SK-N-SH treated with all-trans-retinoic acid at 6 μM for 48 hours (cell line): Measurements from ENCODE around the gene CA5B.
"Not testable (repeated sequence)": the region's sequence is repeated elsewhere in the genome, so short reads cannot be mapped to it uniquely, and the experiment has no call there.

Experiments used
- ATAC-seq: fragments of 200-7000 bp; cut with Tn5 transposase; 3 replicates; pipeline ENCODE4 v1.9.1; 2020; ENCODE audit warnings: mild to moderate bottlenecking, moderate library complexity
- ARNTL ChIP-seq: fragments of 450-650 bp; formaldehyde crosslinking; IDR thresholded peaks from 2 replicates; pipeline ENCODE4 v1.5.0; 2020; ENCODE audit warnings: low read depth, mild to moderate bottlenecking, moderate library complexity, borderline replicate concordance
- BACH2 ChIP-seq: fragments of 250-450 bp; sonication (Bioruptor Pico); IDR thresholded peaks from 2 replicates; pipeline ENCODE4 v1.9.0; 2021; ENCODE audit warnings: mild to moderate bottlenecking, borderline replicate concordance
- CREB5 ChIP-seq: fragments of 250-450 bp; sonication (Bioruptor Pico); IDR thresholded peaks from 2 replicates; pipeline ENCODE4 v1.5.1; 2020; ENCODE audit warnings: low read depth, mild to moderate bottlenecking, moderate library complexity
- CSDC2 ChIP-seq: fragments of 250-450 bp; sonication (Bioruptor Pico); IDR thresholded peaks from 2 replicates; pipeline ENCODE4 v1.5.0; 2020; ENCODE audit warnings: mild to moderate bottlenecking, moderate library complexity
- CSRNP3 ChIP-seq: fragments of 250-450 bp; sonication (Bioruptor Pico); IDR thresholded peaks from 2 replicates; pipeline ENCODE4 v1.5.1; 2021; ENCODE audit warnings: mild to moderate bottlenecking, moderate library complexity
- ESRRG ChIP-seq: fragments of 250-450 bp; sonication (Bioruptor Pico); IDR thresholded peaks from 2 replicates; pipeline ENCODE4 v1.6.1; 2021; ENCODE audit warnings: mild to moderate bottlenecking
- GLIS3 ChIP-seq: fragments of 250-450 bp; sonication (Bioruptor Pico); IDR thresholded peaks from 2 replicates; pipeline ENCODE4 v1.5.0; 2020; ENCODE audit warnings: mild to moderate bottlenecking, moderate library complexity
- ISL1 ChIP-seq: fragments of 250-450 bp; sonication (Bioruptor Pico); IDR thresholded peaks from 2 replicates; pipeline ENCODE4 v2.1.2; 2022; ENCODE audit warnings: mild to moderate bottlenecking, moderate library complexity
- OSR1 ChIP-seq: fragments of 250-450 bp; sonication (Bioruptor Pico); IDR thresholded peaks from 2 replicates; pipeline ENCODE4 v1.8.0; 2022; ENCODE audit warnings: moderate library complexity, mild to moderate bottlenecking, inconsistent platforms
- POU6F1 ChIP-seq: fragments of 250-450 bp; sonication (Bioruptor Pico); IDR thresholded peaks from 2 replicates; pipeline ENCODE4 v1.8.0; 2021; ENCODE audit warnings: low read depth, mild to moderate bottlenecking, moderate library complexity, borderline replicate concordance
- PPARA ChIP-seq: fragments of 250-450 bp; sonication (Bioruptor Pico); IDR thresholded peaks from 2 replicates; pipeline ENCODE4 v1.5.0; 2020; ENCODE audit warnings: mild to moderate bottlenecking, borderline replicate concordance
- RARB ChIP-seq: fragments of 250-450 bp; sonication (Bioruptor Pico); IDR thresholded peaks from 2 replicates; pipeline ENCODE4 v1.8.0; 2021; ENCODE audit warnings: mild to moderate bottlenecking, moderate library complexity
- SNAI2 ChIP-seq: fragments of 250-450 bp; sonication (Bioruptor Pico); IDR thresholded peaks from 2 replicates; pipeline ENCODE4 v1.5.0; 2020; ENCODE audit warnings: mild to moderate bottlenecking, moderate library complexity
- TCF4 ChIP-seq: fragments of 250-450 bp; sonication (Bioruptor Pico); IDR thresholded peaks from 2 replicates; pipeline ENCODE4 v1.8.0; 2021; ENCODE audit warnings: mild to moderate bottlenecking, moderate library complexity, borderline replicate concordance
- TOX ChIP-seq: fragments of 250-450 bp; sonication (Bioruptor Pico); IDR thresholded peaks from 2 replicates; pipeline ENCODE4 v1.8.0; 2021; ENCODE audit warnings: mild to moderate bottlenecking, moderate library complexity, borderline replicate concordance
- ZC3H10 ChIP-seq: fragments of 250-450 bp; sonication (Bioruptor Pico); IDR thresholded peaks from 2 replicates; pipeline ENCODE4 v1.5.1; 2021; ENCODE audit warnings: mild to moderate bottlenecking, moderate library complexity
- ZFP3 ChIP-seq: fragments of 250-450 bp; sonication (Bioruptor Pico); IDR thresholded peaks from 2 replicates; pipeline ENCODE4 v1.5.0; 2020; ENCODE audit warnings: mild to moderate bottlenecking, moderate library complexity
- ZFP30 ChIP-seq: fragments of 450-650 bp; formaldehyde crosslinking; IDR thresholded peaks from 2 replicates; pipeline ENCODE4 v1.5.0; 2022; ENCODE audit warnings: mild to moderate bottlenecking, moderate library complexity
- ZNF565 ChIP-seq: fragments of 450-650 bp; formaldehyde crosslinking; conservative IDR thresholded peaks from 2 replicates; pipeline ENCODE4 v1.5.0; 2020; ENCODE audit warnings: low read depth, mild to moderate bottlenecking, moderate library complexity
- ZNF70 ChIP-seq: fragments of 450-650 bp; formaldehyde crosslinking; IDR thresholded peaks from 2 replicates; pipeline ENCODE4 v1.5.0; 2020; ENCODE audit warnings: mild to moderate bottlenecking, moderate library complexity
- ZNF8 ChIP-seq: fragments of 450-650 bp; formaldehyde crosslinking; IDR thresholded peaks from 2 replicates; pipeline ENCODE4 v1.5.0; 2020; ENCODE audit warnings: mild to moderate bottlenecking, moderate library complexity
- TF ChIP-seq, protein P1 (sequence below): fragments of 250-450 bp; sonication (Bioruptor Pico); IDR thresholded peaks from 2 replicates; pipeline ENCODE4 v1.8.0; 2020; ENCODE audit warnings: mild to moderate bottlenecking, moderate library complexity, borderline replicate concordance
- TF ChIP-seq, protein P2 (sequence below): fragments of 250-450 bp; sonication (Bioruptor Pico); IDR thresholded peaks from 2 replicates; pipeline ENCODE4 v1.5.0; 2020; ENCODE audit warnings: mild to moderate bottlenecking, moderate library complexity

Gene CA5B

GRCh38 chrX:15702488-15703371 is 35.3 kb upstream of the CA5B start:
- ATAC-seq: no peak; the same call in 2 of the 3 replicates

DNA sequence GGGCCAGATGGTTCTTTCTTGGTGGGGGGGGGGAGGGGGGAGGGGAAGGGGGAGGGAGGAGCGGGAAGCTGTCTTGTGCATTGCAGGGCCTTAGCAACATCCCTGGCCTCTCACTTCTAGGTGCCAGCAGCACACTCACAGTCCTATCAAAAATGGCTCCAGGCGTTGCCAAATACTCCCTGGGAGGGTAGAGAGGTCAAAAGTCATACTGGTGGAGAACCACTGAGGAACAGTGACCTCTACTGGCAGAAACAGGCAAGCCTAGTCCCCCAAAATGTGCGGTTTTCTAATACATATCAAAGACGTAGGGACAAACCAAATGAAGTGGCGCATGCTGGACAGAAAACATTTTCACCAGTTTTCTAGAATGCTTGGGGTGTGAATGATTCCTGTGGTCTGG is 34.3 kb upstream of the CA5B start:
- peak; percentile 69 for ATAC-seq

More at GRCh38 chrX:15702488-15703371, 35.3 kb upstream of the CA5B start:
- TF ChIP-seq ZNF70 (CRISPR knock-in tag): no peak
- TF ChIP-seq TOX (CRISPR knock-in tag): no peak
- TF ChIP-seq CSDC2 (CRISPR knock-in tag): no peak
- TF ChIP-seq ISL1: no peak
- no peak for TF ChIP-seq OSR1 (CRISPR knock-in tag)
- no peak for TF ChIP-seq TCF4
- TF ChIP-seq CREB5 (CRISPR knock-in tag): no peak
- TF ChIP-seq, protein P1, sequence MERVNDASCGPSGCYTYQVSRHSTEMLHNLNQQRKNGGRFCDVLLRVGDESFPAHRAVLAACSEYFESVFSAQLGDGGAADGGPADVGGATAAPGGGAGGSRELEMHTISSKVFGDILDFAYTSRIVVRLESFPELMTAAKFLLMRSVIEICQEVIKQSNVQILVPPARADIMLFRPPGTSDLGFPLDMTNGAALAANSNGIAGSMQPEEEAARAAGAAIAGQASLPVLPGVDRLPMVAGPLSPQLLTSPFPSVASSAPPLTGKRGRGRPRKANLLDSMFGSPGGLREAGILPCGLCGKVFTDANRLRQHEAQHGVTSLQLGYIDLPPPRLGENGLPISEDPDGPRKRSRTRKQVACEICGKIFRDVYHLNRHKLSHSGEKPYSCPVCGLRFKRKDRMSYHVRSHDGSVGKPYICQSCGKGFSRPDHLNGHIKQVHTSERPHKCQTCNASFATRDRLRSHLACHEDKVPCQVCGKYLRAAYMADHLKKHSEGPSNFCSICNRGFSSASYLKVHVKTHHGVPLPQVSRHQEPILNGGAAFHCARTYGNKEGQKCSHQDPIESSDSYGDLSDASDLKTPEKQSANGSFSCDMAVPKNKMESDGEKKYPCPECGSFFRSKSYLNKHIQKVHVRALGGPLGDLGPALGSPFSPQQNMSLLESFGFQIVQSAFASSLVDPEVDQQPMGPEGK (CRISPR knock-in tag): no peak
- no peak for TF ChIP-seq POU6F1
- TF ChIP-seq ZFP3 (CRISPR knock-in tag): no peak
- no peak for TF ChIP-seq ZNF565 (CRISPR knock-in tag)
- no peak for TF ChIP-seq ZFP30 (CRISPR knock-in tag)
- TF ChIP-seq BACH2 (CRISPR knock-in tag): no peak
- TF ChIP-seq, protein P2, sequence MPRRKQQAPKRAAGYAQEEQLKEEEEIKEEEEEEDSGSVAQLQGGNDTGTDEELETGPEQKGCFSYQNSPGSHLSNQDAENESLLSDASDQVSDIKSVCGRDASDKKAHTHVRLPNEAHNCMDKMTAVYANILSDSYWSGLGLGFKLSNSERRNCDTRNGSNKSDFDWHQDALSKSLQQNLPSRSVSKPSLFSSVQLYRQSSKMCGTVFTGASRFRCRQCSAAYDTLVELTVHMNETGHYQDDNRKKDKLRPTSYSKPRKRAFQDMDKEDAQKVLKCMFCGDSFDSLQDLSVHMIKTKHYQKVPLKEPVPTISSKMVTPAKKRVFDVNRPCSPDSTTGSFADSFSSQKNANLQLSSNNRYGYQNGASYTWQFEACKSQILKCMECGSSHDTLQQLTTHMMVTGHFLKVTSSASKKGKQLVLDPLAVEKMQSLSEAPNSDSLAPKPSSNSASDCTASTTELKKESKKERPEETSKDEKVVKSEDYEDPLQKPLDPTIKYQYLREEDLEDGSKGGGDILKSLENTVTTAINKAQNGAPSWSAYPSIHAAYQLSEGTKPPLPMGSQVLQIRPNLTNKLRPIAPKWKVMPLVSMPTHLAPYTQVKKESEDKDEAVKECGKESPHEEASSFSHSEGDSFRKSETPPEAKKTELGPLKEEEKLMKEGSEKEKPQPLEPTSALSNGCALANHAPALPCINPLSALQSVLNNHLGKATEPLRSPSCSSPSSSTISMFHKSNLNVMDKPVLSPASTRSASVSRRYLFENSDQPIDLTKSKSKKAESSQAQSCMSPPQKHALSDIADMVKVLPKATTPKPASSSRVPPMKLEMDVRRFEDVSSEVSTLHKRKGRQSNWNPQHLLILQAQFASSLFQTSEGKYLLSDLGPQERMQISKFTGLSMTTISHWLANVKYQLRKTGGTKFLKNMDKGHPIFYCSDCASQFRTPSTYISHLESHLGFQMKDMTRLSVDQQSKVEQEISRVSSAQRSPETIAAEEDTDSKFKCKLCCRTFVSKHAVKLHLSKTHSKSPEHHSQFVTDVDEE (CRISPR knock-in tag): no peak
- no peak for TF ChIP-seq RARB (CRISPR knock-in tag)
- TF ChIP-seq ZC3H10: no peak
- no peak for TF ChIP-seq ESRRG (CRISPR knock-in tag)
- no peak for TF ChIP-seq PPARA
- no peak for TF ChIP-seq ZNF8 (CRISPR knock-in tag)
- TF ChIP-seq GLIS3 (CRISPR knock-in tag): no peak
- TF ChIP-seq, all 23 proteins: peak for 0

DNA sequence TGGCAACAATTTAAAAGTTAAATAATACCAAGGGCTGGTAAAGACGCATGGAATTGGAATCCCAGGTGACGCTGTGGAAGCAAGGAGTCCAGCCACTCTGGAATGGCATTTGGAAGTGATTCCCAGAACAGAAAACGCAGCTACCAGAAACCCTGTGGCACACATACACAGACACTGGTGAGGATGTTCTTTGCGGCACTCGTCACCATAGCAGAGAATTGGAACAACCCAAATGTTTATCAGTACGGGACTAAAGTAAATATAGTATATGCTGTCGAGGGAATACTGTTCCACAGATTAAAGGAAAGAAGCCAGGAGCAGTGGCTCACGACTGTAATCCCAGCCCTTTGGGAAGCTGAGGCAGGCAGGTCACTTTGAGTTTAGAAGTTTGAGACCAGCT is 33.8 kb upstream of the CA5B start:
- not testable (repeated sequence) for ATAC-seq

GRCh38 chrX:15714529-15714928 is 23.5 kb upstream of the CA5B start:
- peak; percentile 31; the same call in 1 of the 3 replicates for ATAC-seq
- no peak for TF ChIP-seq TOX (CRISPR knock-in tag)
- TF ChIP-seq TCF4: no peak
- no peak for TF ChIP-seq PPARA
- no peak for TF ChIP-seq ARNTL (CRISPR knock-in tag)
- no peak for TF ChIP-seq ZC3H10
- TF ChIP-seq CSRNP3: no peak
- no peak for TF ChIP-seq SNAI2 (CRISPR knock-in tag)
- TF ChIP-seq ZFP3 (CRISPR knock-in tag): no peak
- TF ChIP-seq, protein P1 (CRISPR knock-in tag): no peak
- TF ChIP-seq ZNF565 (CRISPR knock-in tag): no peak
- no peak for TF ChIP-seq GLIS3 (CRISPR knock-in tag)
